Measurements from ENCODE around the gene GUCA2A.

Gene GUCA2A

GRCh38 chr1:42170779-42171621 is 6.5 kb upstream of the GUCA2A start:
- no peak for DNase-seq (ENCODE audit: insufficient read length, low spot score)
- no peak for FAIRE-seq
- no peak for TF ChIP-seq CTCF (IDR thresholded peaks at IDR 0.05; ENCODE audit: insufficient read depth, missing control alignments)

- DNase-seq (ENCODE audit: insufficient read length, low spot score) (no peak), FAIRE-seq (no peak)
- TF ChIP-seq CTCF (IDR thresholded peaks at IDR 0.05; ENCODE audit: insufficient read depth, missing control alignments) = no peak
Measured at GRCh38 chr1:42168763-42169162, 4.2 kb upstream of the GUCA2A start.

- DNase-seq (ENCODE audit: insufficient read length, low spot score) (no peak), FAIRE-seq (no peak)
- TF ChIP-seq CTCF (IDR thresholded peaks at IDR 0.05; ENCODE audit: insufficient read depth, missing control alignments) = no peak
Measured at GRCh38 chr1:42168391-42168670, 3.8 kb upstream of the GUCA2A start.

GRCh38 chr1:42167611-42168390 is 3.3 kb upstream of the GUCA2A start:
- no peak for DNase-seq (ENCODE audit: insufficient read length, low spot score)
- no peak for FAIRE-seq
- no peak for TF ChIP-seq CTCF (IDR thresholded peaks at IDR 0.05; ENCODE audit: insufficient read depth, missing control alignments)

GRCh38 chr1:42165511-42166210 is 1.1 kb upstream of the GUCA2A start:
- no peak for FAIRE-seq
- DNase-seq (ENCODE audit: insufficient read length, low spot score) = no peak
- TF ChIP-seq CTCF (IDR thresholded peaks at IDR 0.05; ENCODE audit: insufficient read depth, missing control alignments) = no peak

GRCh38 chr1:42163536-42164503 is 725 bp downstream of the GUCA2A start:
- FAIRE-seq (no peak), DNase-seq (ENCODE audit: insufficient read length, low spot score) (no peak)
- no peak for TF ChIP-seq CTCF (IDR thresholded peaks at IDR 0.05; ENCODE audit: insufficient read depth, missing control alignments)
